Lower leg skin (tissue), 4 donors: ENCODE measurements around the gene FAM118B. TPM values are rescaled to one million over a fixed set of nuclear protein-coding genes. Genes with fewer than 3 reads are reported as not detected.

ENCODE experiments used
- DNase-seq, 2 donors: peaks; one replicate each; pipeline ENCODE4 v3.0.0-alpha.2; 2019; ENCODE audit warnings: low spot score in 2 of 2
- H3K4me3 ChIP-seq: fragments of 200-600 bp; sonication (generic); 2 replicates; pipeline ENCODE4 v1.5.1; 2017; ENCODE audit warnings: mild to moderate bottlenecking, low read depth; ENCODE audit not compliant: poor library complexity, severe bottlenecking
- CTCF ChIP-seq, 3 donors: fragments of 450-650 bp; IDR thresholded peaks; one replicate each; pipeline ENCODE4 v1.5.1; 2016; ENCODE audit warnings: antibody characterized with exemption in 3 of 3, mild to moderate bottlenecking in 3 of 3, moderate library complexity in 2 of 3
- POLR2A ChIP-seq, 2 donors: fragments of 450-650 bp; IDR thresholded peaks; one replicate each; pipeline ENCODE4 v1.6.1; 2016 to 2017; ENCODE audit warnings: antibody characterized with exemption in 2 of 2, mild to moderate bottlenecking in 1 of 2, moderate library complexity in 1 of 2
- WGBS, 2 donors: methylation state at CpG; one replicate each; pipeline ENCODE4 v1.1.5; 2018; 5-methylcytosine and 5-hydroxymethylcytosine counted together
- intact Hi-C: fragments of 100-400 bp; cut with DNase I; formaldehyde crosslinking; loops from one replicate; pipeline ENCODE4 v1.15.0; 2023; ENCODE audit warnings: low total_unique reads
- total RNA-seq, 4 donors: library from RNA; depleted of rRNA; stranded (reverse); fragments of >200 nt; gene quantifications; one replicate each; pipeline ENCODE4 v1.1.0, GENCODE V29; 2016

The FAM118B gene
- total RNA-seq, 4 donors from 2014 or later = 7.3 to 18.9 (median 9.0) TPM

- TF ChIP-seq POLR2A (IDR thresholded peaks at IDR 0.05) = no peak
- TF ChIP-seq CTCF (IDR thresholded peaks at IDR 0.05) = no peak
- 71 to 77% methylated on average over 6 of the region's 6 CpGs for WGBS, 2 donors
- no peak for DNase-seq
- intact Hi-C loops = no loop called here
- H3K4me3 ChIP-seq = no peak overlapping the region
These were observed 5.1 kb downstream of the FAM118B start for GRCh38 chr11:126216526-126217305.

- DNase-seq = no peak
- intact Hi-C loops = no loop called here
- H3K4me3 ChIP-seq = no peak overlapping the region
- TF ChIP-seq CTCF (IDR thresholded peaks at IDR 0.05) (no peak), POLR2A (IDR thresholded peaks at IDR 0.05) (no peak)
- WGBS, 2 donors = 84% methylated on average over 1 of the region's 1 CpG
These were observed 5.9 kb downstream of the FAM118B start for GRCh38 chr11:126217491-126217890.

- DNase-seq = no peak
- intact Hi-C loops = no loop called here
- H3K4me3 ChIP-seq = no peak overlapping the region
- TF ChIP-seq POLR2A (IDR thresholded peaks at IDR 0.05) = no peak
- TF ChIP-seq CTCF (IDR thresholded peaks at IDR 0.05) = no peak
- WGBS, 2 donors = 63 to 73% methylated on average over 4 of the region's 4 CpGs
These were observed 8.0 kb downstream of the FAM118B start for GRCh38 chr11:126219547-126219946.

- 63 to 66% methylated on average over 6 of the region's 6 CpGs for WGBS, 2 donors
- no peak for DNase-seq
- intact Hi-C loops = no loop called here
- TF ChIP-seq POLR2A (IDR thresholded peaks at IDR 0.05) (no peak), CTCF (IDR thresholded peaks at IDR 0.05) (no peak)
- no peak overlapping the region for H3K4me3 ChIP-seq
These were observed 13.2 kb downstream of the FAM118B start for GRCh38 chr11:126224647-126225294.

- DNase-seq = no peak
- TF ChIP-seq POLR2A (IDR thresholded peaks at IDR 0.05) = no peak
- no peak for TF ChIP-seq CTCF (IDR thresholded peaks at IDR 0.05)
- 44 to 54% methylated on average over 2 of the region's 2 CpGs for WGBS, 2 donors
- no peak overlapping the region for H3K4me3 ChIP-seq
- intact Hi-C loops = no loop called here
These were observed 13.7 kb downstream of the FAM118B start for GRCh38 chr11:126225295-126225665.
